Measurements from ENCODE around the gene SLC12A2.

Gene SLC12A2

GRCh38 chr5:128097781-128098180 is 14.2 kb downstream of the SLC12A2 start:
- DNase-seq (ENCODE audit: low read depth) = no peak

- DNase-seq (ENCODE audit: low read depth) = no peak
Measured at GRCh38 chr5:128099944-128100343, 16.4 kb downstream of the SLC12A2 start.

DNA sequence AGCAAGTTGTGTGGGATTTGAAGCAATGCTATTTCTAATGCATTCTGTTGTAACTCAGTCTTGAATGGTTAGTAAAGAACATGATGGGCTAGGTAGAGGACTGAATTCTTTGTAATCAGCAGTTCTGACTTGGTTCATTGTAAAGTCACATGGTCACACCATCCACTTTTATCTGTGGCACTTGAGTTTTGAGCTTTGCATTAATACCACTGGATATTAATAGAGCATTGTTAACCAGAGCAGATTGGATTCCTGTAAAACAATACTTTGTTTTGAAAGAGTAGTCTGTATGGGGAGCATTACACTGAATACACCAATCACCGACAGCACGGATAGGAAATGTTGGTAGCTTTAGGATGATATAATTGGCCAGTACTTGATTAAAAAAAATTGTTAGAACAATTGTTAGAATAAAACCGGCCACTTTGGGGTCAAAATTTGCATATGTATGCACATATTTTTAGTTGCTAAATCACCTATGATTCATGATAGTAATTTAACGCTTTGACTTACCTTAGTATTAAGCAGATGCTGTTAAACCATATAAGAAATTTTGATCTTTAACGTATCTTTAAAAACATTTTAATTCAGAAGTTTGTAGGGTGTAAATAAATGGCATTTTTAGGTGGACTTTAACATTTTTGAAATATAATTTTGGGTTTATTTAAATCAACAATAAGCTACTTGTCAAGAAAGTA is 17.4 kb downstream of the SLC12A2 start:
- DNase-seq (ENCODE audit: low read depth) = no peak

DNA sequence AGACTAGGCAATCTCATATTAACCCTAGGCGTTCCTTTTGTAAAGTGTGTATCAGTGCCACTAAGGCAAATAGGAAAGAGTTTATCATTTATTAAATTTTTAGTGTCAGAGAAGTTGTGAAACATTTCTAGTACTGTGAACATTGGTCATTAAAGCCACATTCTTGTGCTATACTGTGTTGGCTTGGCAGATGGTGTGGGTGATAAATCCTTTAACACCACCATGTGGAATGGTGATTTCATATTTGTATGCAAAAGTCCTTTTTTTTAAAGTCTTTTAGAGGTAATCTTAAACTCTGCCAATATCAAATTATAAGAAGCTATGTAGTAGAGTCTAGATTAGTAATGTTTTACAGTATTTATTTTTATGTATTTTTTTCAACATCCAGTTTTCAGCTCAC is 18.1 kb downstream of the SLC12A2 start:
- DNase-seq (ENCODE audit: low read depth) = no peak

- DNase-seq (ENCODE audit: low read depth) = no peak
Measured at GRCh38 chr5:128105203-128105602, 21.6 kb downstream of the SLC12A2 start.

DNA sequence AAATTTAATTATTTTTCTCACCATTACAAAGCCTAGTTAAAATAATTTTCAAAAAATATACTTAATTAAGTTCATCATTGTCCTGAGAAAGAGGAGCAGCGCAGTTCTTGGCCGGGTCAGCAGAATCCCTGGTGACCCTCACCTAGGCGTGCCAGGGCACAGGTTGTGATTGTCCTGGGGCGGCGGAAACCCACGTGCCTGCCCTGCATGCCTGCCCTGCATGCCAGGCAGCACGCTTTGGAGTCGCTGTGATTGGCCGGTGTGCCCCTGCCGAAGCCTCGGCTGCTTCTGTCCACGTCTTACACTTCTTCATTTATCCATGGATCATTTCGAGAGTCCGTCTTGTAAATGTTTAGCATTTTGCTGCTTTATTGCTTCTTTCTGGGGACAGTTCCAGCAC is 25.6 kb downstream of the SLC12A2 start:
- no peak for DNase-seq (ENCODE audit: low read depth)

DNA sequence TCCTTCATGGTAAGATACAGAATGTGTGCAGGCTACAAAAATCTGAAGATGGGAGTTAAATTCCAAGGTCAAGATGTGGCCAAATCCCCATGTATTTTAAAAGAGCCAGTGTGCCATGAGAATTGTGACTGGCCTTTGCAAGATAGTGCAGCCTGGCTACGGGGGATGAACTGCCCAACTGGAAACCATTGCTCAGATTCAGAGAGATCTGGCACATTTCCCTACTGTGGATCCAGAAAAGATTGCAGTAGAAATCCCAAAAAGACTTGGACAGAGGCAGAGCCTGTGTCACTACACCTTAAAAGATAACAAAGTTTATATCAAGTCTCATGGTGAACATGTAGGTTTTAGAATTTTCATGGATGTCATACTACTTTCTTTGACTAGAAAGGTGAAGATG is 26.2 kb downstream of the SLC12A2 start:
- no peak for DNase-seq (ENCODE audit: low read depth)

DNA sequence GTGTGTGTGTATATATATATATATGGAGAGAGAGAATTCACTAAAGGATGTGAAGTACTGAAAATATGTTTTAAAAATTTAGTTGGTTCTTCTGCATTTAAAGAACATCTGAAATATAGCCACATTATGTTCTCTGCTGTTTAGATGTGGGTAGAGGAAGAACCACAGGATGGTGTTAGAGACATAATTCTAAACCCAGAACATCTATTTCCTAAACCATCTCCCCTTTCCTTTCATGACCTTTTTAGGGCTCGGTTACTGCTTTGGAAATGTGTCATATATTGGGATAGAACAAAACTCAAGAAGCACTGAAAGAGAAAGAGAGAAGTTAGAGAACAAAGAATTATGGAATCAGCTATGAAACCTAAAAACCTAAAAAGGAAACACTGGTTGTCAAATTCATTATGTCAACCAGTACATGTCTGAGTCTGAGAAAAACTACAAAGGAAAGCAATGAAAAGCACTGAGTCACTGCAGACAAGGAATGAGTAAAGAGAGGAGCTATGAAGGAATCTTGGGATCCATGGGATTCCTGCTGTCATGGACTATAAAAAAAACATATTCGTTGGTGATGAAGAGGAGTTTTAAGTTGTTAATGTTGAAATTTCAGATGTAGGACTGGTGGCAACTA is 28.4 kb downstream of the SLC12A2 start:
- DNase-seq (ENCODE audit: low read depth) = no peak

- no peak for DNase-seq (ENCODE audit: low read depth)
Measured at GRCh38 chr5:128116445-128116844, 32.9 kb downstream of the SLC12A2 start.

DNA sequence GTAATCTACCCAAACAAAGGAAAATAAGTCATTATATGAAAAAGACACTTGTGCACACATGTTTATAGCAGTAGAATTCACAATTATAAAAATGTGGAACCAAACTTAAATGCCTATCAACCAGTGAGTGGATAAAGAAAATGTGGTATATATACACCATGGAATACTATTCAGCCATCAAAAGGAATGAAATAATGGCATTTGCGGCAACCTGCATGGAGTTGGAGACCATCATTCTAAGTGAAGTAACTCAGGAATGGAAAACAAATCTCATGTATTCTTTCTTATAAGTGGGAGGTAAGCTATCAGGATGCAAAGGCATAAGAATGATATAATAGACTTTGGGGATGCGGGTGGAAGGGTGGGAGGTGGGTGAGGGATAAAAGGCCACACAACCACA is 34.6 kb downstream of the SLC12A2 start:
- no peak for DNase-seq (ENCODE audit: low read depth)

- no peak for DNase-seq (ENCODE audit: low read depth)
Measured at GRCh38 chr5:128121651-128122050, 38.1 kb downstream of the SLC12A2 start.

DNA sequence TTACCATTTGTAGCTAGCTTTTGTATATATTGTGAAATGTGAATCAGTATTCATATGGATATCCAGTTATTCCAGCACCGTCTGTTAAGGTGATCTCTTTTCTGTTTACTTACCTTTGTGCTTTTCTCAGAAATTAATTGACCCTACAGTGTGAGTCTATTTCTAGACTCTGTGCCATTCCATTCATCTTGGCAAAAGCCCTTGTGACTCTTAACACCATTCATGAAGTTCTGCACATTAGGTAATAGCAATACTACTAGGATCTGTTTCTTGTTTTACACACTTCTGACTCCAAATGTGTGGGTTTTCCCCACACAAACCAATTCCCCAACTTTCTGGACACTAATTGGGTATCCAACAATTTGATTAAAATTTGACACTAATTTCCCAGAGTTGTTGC is 40.4 kb downstream of the SLC12A2 start:
- no peak for DNase-seq (ENCODE audit: low read depth)

GRCh38 chr5:128126241-128126640 is 42.7 kb downstream of the SLC12A2 start:
- no peak for DNase-seq (ENCODE audit: low read depth)

GRCh38 chr5:128132499-128132898 is 48.9 kb downstream of the SLC12A2 start:
- no peak for DNase-seq (ENCODE audit: low read depth)

GRCh38 chr5:128135286-128135685 is 51.7 kb downstream of the SLC12A2 start:
- no peak for DNase-seq (ENCODE audit: low read depth)

DNA sequence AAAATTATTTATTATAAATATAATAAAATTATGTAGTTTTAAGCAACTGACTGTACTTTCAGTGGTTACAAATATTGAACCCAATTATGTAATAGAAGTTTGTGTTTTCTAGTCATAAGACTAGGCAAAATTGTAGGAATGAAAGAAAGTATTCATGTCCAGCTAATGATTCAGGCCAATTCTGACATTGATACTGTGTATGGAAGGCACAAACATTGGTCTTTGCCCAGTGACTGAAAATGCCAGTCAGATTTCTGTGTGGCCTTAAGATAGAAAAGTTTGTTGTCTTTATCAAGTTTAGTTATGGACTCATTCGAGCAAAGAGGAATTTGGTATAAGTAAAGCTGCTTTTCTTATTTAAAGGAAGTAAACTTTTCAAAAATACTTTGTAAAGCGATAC is 60.3 kb downstream of the SLC12A2 start:
- DNase-seq (ENCODE audit: low read depth) = no peak

- DNase-seq (ENCODE audit: low read depth) = no peak
Measured at GRCh38 chr5:128144491-128144890, 60.9 kb downstream of the SLC12A2 start.

GRCh38 chr5:128146671-128147070 is 63.1 kb downstream of the SLC12A2 start:
- DNase-seq (ENCODE audit: low read depth) = no peak

GRCh38 chr5:128154943-128155342 is 71.4 kb downstream of the SLC12A2 start:
- DNase-seq (ENCODE audit: low read depth) = no peak

- DNase-seq (ENCODE audit: low read depth) = no peak
Measured at GRCh38 chr5:128155776-128156175, 72.2 kb downstream of the SLC12A2 start.

DNA sequence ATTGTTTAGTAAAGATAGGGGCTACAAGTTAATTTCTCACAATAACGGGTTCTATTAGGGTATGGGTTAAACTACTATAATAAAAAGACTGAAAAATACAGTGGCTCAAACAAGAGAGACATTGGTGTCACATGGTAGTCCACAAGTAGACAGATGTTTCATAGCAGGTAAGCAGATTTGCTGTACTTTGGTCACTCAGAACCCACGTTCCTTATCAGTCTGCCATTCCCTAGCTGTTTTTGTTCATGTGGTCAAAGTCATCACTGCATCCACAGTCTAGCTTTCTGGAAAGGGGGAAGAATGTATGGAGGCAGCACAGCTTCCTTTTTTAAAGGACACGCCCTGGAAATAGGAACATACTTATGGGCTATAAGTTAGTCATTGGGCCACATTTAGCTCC is 73.0 kb downstream of the SLC12A2 start:
- no peak for DNase-seq (ENCODE audit: low read depth)

DNA sequence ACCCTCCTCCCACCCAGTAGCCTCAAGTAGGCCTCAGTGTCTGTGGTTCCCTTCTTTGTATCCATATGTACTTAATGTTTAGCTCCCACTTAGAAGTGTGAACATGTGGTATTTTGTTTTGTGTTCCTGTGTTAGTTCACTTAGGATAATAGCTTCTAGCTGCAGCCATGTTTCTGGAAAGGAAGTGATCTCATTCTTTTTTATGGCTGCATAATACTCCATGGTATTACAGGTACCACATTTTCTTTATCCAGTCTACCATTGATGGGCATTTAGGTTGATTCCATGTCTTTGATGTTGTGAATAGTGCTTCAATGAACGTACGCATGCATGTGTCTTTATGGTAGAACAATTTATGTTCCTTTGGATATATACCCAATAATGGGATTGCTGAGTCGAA is 74.8 kb downstream of the SLC12A2 start:
- DNase-seq (ENCODE audit: low read depth) = no peak

DNA sequence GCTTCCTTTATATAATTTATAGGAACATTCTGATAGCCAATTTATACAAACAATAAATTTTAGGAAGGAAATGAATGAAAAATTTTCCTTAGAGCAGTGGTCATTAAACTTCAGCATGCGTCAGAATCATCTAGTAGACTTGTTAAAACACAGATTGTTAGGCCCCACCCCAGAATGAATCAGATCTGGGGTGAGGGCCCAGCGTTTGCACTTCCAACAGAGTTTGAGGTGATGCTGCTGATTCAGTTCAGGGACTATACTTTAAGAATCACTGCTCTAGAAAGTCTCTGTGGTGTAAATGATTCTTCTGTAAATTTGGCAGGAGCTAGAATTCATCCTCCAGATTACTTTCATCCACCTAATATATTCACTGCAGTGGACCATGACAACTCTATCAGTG is 80.4 kb downstream of the SLC12A2 start:
- no peak for DNase-seq (ENCODE audit: low read depth)

- DNase-seq (ENCODE audit: low read depth) = no peak
Measured at GRCh38 chr5:128169401-128170017, 85.9 kb downstream of the SLC12A2 start.

Measured in activated gamma-delta T cell treated with anti-CD3 and anti-CD28 coated beads, Interleukin-2, amount 50 U/mL, for 16 hours (primary cell).